PC-3 (cell line): ENCODE measurements around the gene EXOC6. TPM values are rescaled to one million over a fixed set of nuclear protein-coding genes. Genes with fewer than 3 reads are reported as not detected.

ENCODE experiments used
- ATAC-seq: fragments of 200-7000 bp; cut with Tn5 transposase; 2 replicates; pipeline ENCODE4 v1.9.1; 2020; ENCODE audit warnings: mild to moderate bottlenecking, moderate library complexity
- BruUV-seq: library from RNA; stranded (reverse); fragments of 400-500 nt; replicated peaks from 2 replicates; lab custom pipeline; 2021; lab: Mats Ljungman, UMichigan
- CTCF ChIA-PET: fragments of 300-600 bp; sonication (Branson Sonifier 250); formaldehyde crosslinking; loops from one replicate; lab custom pipeline; 2022; ENCODE audit warnings: antibody characterized with exemption; lab: Charles Lee
- POLR2A ChIA-PET: fragments of 300-600 bp; sonication (Branson Sonifier 250); formaldehyde crosslinking; loops from one replicate; lab custom pipeline; 2022; ENCODE audit warnings: antibody characterized with exemption; ENCODE audit not compliant: unreplicated experiment; lab: Charles Lee
- DNase-seq: peaks from one replicate; pipeline ENCODE4 v3.0.0-alpha.2; 2015
- H2AFZ ChIP-seq: fragments of 300-600 bp; sonication (generic); 2 replicates; pipeline ENCODE4 v1.6.0; 2016; ENCODE audit warnings: antibody characterized with exemption, low read length
- H3F3A ChIP-seq: fragments of 300-600 bp; sonication (generic); one replicate; pipeline ENCODE4 v1.6.0; 2017; ENCODE audit warnings: antibody characterized with exemption, low read length, control low read depth, mild to moderate bottlenecking; ENCODE audit not compliant: unreplicated experiment
- H3K27ac ChIP-seq: fragments of 300-600 bp; sonication (generic); 2 replicates; pipeline ENCODE4 v1.5.1; 2016; ENCODE audit warnings: mild to moderate bottlenecking, low read length
- H3K27me3 ChIP-seq: fragments of 300-600 bp; sonication (generic); 2 replicates; pipeline ENCODE4 v1.6.1; 2016; ENCODE audit warnings: low read length, mixed read lengths
- H3K36me3 ChIP-seq: fragments of 300-600 bp; sonication (generic); 2 replicates; pipeline ENCODE4 v1.6.1; 2016; ENCODE audit warnings: low read depth, mixed run types, low read length, mixed read lengths
- H3K4me1 ChIP-seq: fragments of 300-600 bp; sonication (generic); 2 replicates; pipeline ENCODE4 v1.5.1; 2016; ENCODE audit warnings: low read length; ENCODE audit not compliant: insufficient read depth
- H3K4me2 ChIP-seq: fragments of 300-600 bp; sonication (generic); 2 replicates; pipeline ENCODE4 v1.6.0; 2016; ENCODE audit warnings: low read length
- H3K4me3 ChIP-seq: fragments of 300-600 bp; sonication (generic); 2 replicates; pipeline ENCODE4 v1.5.1; 2016; ENCODE audit warnings: mild to moderate bottlenecking, low read length, mixed read lengths
- H3K79me2 ChIP-seq: fragments of 300-600 bp; sonication (generic); 2 replicates; pipeline ENCODE4 v1.6.1; 2017; ENCODE audit warnings: low read length, mixed read lengths
- H3K9ac ChIP-seq: fragments of 300-600 bp; sonication (generic); 2 replicates; pipeline ENCODE4 v1.6.0; 2016; ENCODE audit warnings: mild to moderate bottlenecking, low read length
- H3K9me2 ChIP-seq: fragments of 300-600 bp; sonication (generic); replicated peaks from 2 replicates; pipeline ENCODE4 v1.6.1; 2016; ENCODE audit warnings: mixed run types, low read length, mixed read lengths
- H3K9me3 ChIP-seq: fragments of 300-600 bp; sonication (generic); 2 replicates; pipeline ENCODE4 v1.6.1; 2016; ENCODE audit warnings: low read length, mixed read lengths
- H4K20me1 ChIP-seq: fragments of 300-600 bp; sonication (generic); 2 replicates; pipeline ENCODE4 v1.6.1; 2016; ENCODE audit warnings: low read length, mixed read lengths
- CTCF ChIP-seq: fragments of 300-600 bp; sonication (generic); conservative IDR thresholded peaks from 2 replicates; pipeline ENCODE4 v1.5.1; 2017; ENCODE audit warnings: antibody characterized with exemption, low read depth, mild to moderate bottlenecking, low read length
- EZH2 ChIP-seq: fragments of 300-600 bp; sonication (generic); IDR thresholded peaks from one replicate; pipeline ENCODE4 v1.6.1; 2017; ENCODE audit warnings: antibody characterized with exemption, mild to moderate bottlenecking, low read length; ENCODE audit not compliant: unreplicated experiment
- EZH2phosphoT487 ChIP-seq: fragments of 300-600 bp; sonication (generic); IDR thresholded peaks from 2 replicates; pipeline ENCODE4 v1.6.1; 2018; ENCODE audit warnings: mild to moderate bottlenecking, antibody characterized with exemption, low read length, borderline replicate concordance
- intact Hi-C: fragments of 100-400 bp; cut with micrococcal nuclease; formaldehyde crosslinking; loops from 2 replicates; pipeline ENCODE4 v1.9.0; 2023
- total RNA-seq: library from RNA; depleted of rRNA; stranded (reverse); fragments of >200 nt; gene quantifications from 2 replicates; pipeline ENCODE4 v1.2.3, GENCODE V29; 2014; rRNA removed

The EXOC6 gene
- total RNA-seq, 1 experiment from 2014 or later, result 5.7 TPM

GRCh38 chr10:93103953-93104352 lies 255.6 kb downstream of the EXOC6 start:
- intact Hi-C loops, result no loop called here

GRCh38 chr10:93106631-93107072 lies 258.3 kb downstream of the EXOC6 start:
- CTCF ChIA-PET, result no interaction called here
- intact Hi-C loops, result no loop called here

More at GRCh38 chr10:93103953-93104352, 255.6 kb downstream of the EXOC6 start:
- no peaks in the 10 kb centered on the region for H3K36me3 ChIP-seq
- no peak overlapping the region for H3K4me3 ChIP-seq
- no peak overlapping the region for H3K4me2 ChIP-seq
- H3K27ac ChIP-seq, result no peak overlapping the region
- no peak overlapping the region for H3K9ac ChIP-seq
- ATAC-seq (no peak), DNase-seq (no peak)
- no TSS peak for BruUV-seq
- peaks cover 8% of the 10 kb centered on the region; the same call in 1 of the 2 replicates for H3K4me1 ChIP-seq
- ChIA-PET CTCF (no interaction called here), POLR2A (no interaction called here)
- H3K79me2 ChIP-seq, result no peaks in the 10 kb centered on the region
- no peaks in the 10 kb centered on the region for H4K20me1 ChIP-seq
- H3K9me2 ChIP-seq, result no peaks in the 10 kb centered on the region
- H3K27me3 ChIP-seq, result no peaks in the 10 kb centered on the region
- TF ChIP-seq EZH2 (no peak), EZH2phosphoT487 (no peak)
- no peaks in the 10 kb centered on the region for H3F3A ChIP-seq
- H3K9me3 ChIP-seq, result no peaks in the 10 kb centered on the region
- H2AFZ ChIP-seq, result no peak overlapping the region

More at GRCh38 chr10:93106631-93107072, 258.3 kb downstream of the EXOC6 start:
- H3K4me1 ChIP-seq, result no peaks in the 10 kb centered on the region
- H4K20me1 ChIP-seq, result no peaks in the 10 kb centered on the region
- no peaks in the 10 kb centered on the region for H3F3A ChIP-seq
- H3K9me3 ChIP-seq, result no peaks in the 10 kb centered on the region
- POLR2A ChIA-PET, result no interaction called here
- TF ChIP-seq EZH2phosphoT487 (no peak), CTCF (no peak), EZH2 (no peak)
- H3K27ac ChIP-seq, result no peak overlapping the region
- H3K36me3 ChIP-seq, result no peaks in the 10 kb centered on the region
- H3K4me3 ChIP-seq, result no peak overlapping the region
- DNase-seq (no peak), ATAC-seq (no peak)
- no peak overlapping the region for H3K9ac ChIP-seq
- no peak overlapping the region for H2AFZ ChIP-seq
- H3K27me3 ChIP-seq, result no peaks in the 10 kb centered on the region
- no peaks in the 10 kb centered on the region for H3K79me2 ChIP-seq
- BruUV-seq, result no TSS peak
- no peak overlapping the region for H3K4me2 ChIP-seq
- H3K9me2 ChIP-seq, result no peaks in the 10 kb centered on the region

Other genes with a start within 250 kb of the EXOC6 start
- gene HHEX, start 158.6 kb upstream of the EXOC6 start, total RNA-seq, result 2.2 and 3.2 TPM in 2 replicates
- 0.17 TPM in 1 of 2 replicates, not detected in the other for gene CYP26C1, start 212.3 kb downstream of the EXOC6 start, total RNA-seq
- 0.26 TPM in 1 of 2 replicates, not detected in the other for gene CYP26A1, start 225.4 kb downstream of the EXOC6 start, total RNA-seq